K562 (cell line): ENCODE results near the gene AMBRA1. TPM values are rescaled to one million over a fixed set of nuclear protein-coding genes. Genes with fewer than 3 reads are reported as not detected.

Experiments used
- DNMT1 ChIP-seq: fragments of 450-650 bp; IDR thresholded peaks from 2 replicates; pipeline ENCODE4 v1.6.1; 2016; ENCODE audit warnings: antibody characterized with exemption, mild to moderate bottlenecking
- GATAD2A ChIP-seq: fragments of 450-650 bp; IDR thresholded peaks from 2 replicates; pipeline ENCODE4 v1.6.1; 2017
- HCFC1 ChIP-seq: IDR thresholded peaks from 2 replicates; pipeline ENCODE4 v1.6.1; 2012; ENCODE audit warnings: low read depth, low read length, improper control_type of control experiment
- KLF6 ChIP-seq: fragments of 250-450 bp; sonication (Bioruptor Pico); IDR thresholded peaks from 2 replicates; pipeline ENCODE4 v1.4.0; 2020; ENCODE audit warnings: mild to moderate bottlenecking, moderate library complexity, borderline replicate concordance
- NFIC ChIP-seq: fragments of 450-650 bp; IDR thresholded peaks from 2 replicates; pipeline ENCODE4 v1.6.1; 2017; ENCODE audit warnings: mild to moderate bottlenecking, inconsistent platforms
- PML ChIP-seq: IDR thresholded peaks from 2 replicates; pipeline ENCODE4 v1.6.1; 2012; ENCODE audit warnings: low read length, inconsistent platforms
- RBBP5 ChIP-seq: fragments of 200-600 bp; sonication (generic); IDR thresholded peaks from 2 replicates; pipeline ENCODE4 v1.6.1; 2012; ENCODE audit warnings: borderline replicate concordance, mild to moderate bottlenecking, low read length, control low read depth, inconsistent platforms; ENCODE audit not compliant: insufficient read depth, poor library complexity, severe bottlenecking
- TAF1 ChIP-seq: IDR thresholded peaks from 2 replicates; pipeline ENCODE4 v1.6.1; 2011; ENCODE audit warnings: mild to moderate bottlenecking, low read length, moderate library complexity; ENCODE audit not compliant: insufficient read depth, control insufficient read depth, severe bottlenecking; ENCODE audit errors: extremely low read depth
- ZNF589 ChIP-seq: fragments of 200-800 bp; sonication (Bioruptor generic); IDR thresholded peaks from 2 replicates; pipeline ENCODE4 v1.6.1; 2016; ENCODE audit warnings: low read depth, missing genetic modification characterization, missing compliant biosample characterization
- polyA plus RNA-seq, 8 experiments: library from polyadenylated mRNA; depleted of rRNA in 4 of 8; stranded (reverse) in 5 of 8; unstranded in 3 of 8; fragments of >200 nt; fragmentation: Nextera tagmentation in 2 of 8; fragmentation: Illumina TruSeq in 1 of 8; extraction: Ambion mirVana in 2 of 8; extraction: Trizol in 1 of 8; gene quantifications; 2 replicates each; pipeline versions ENCODE4 v1.2.1 to v1.2.3, GENCODE V29; 2011 to 2014; ENCODE audit warnings: inconsistent platforms in 1 of 8, missing spikeins in 1 of 8
- total RNA-seq, 7 experiments: library from RNA; depleted of rRNA in 6 of 7; stranded (reverse); fragments of >200 nt in 6 of 7; fragmentation: Illumina TruSeq in 2 of 7; extraction: Trizol in 2 of 7; gene quantifications; 2 replicates each; pipeline versions ENCODE4 v1.2.1 to v1.2.3, GENCODE V29; 2011 to 2021; ENCODE audit warnings: low replicate concordance in 1 of 7
- TF ChIP-seq, protein P1 (sequence below): fragments of 450-650 bp; IDR thresholded peaks from 2 replicates; pipeline ENCODE4 v1.6.1; 2014; ENCODE audit warnings: low read depth, mild to moderate bottlenecking, moderate library complexity, borderline replicate concordance
- TF ChIP-seq, protein P2 (sequence below): fragments of 450-650 bp; IDR thresholded peaks from 2 replicates; pipeline ENCODE4 v1.6.1; 2018; ENCODE audit warnings: mild to moderate bottlenecking, low read depth; ENCODE audit not compliant: partially characterized antibody
- TF ChIP-seq, protein P3 (sequence below): fragments of 450-650 bp; IDR thresholded peaks from 2 replicates; pipeline ENCODE4 v1.6.1; 2016; ENCODE audit warnings: mild to moderate bottlenecking, moderate library complexity

The AMBRA1 gene
- total and polyA plus RNA-seq, 9 of the 15 experiments (the other 6 are each of a cell fraction or from before 2014, with no cell fraction given): 0.15 to 24.5 (median 13.0) TPM

DNA sequence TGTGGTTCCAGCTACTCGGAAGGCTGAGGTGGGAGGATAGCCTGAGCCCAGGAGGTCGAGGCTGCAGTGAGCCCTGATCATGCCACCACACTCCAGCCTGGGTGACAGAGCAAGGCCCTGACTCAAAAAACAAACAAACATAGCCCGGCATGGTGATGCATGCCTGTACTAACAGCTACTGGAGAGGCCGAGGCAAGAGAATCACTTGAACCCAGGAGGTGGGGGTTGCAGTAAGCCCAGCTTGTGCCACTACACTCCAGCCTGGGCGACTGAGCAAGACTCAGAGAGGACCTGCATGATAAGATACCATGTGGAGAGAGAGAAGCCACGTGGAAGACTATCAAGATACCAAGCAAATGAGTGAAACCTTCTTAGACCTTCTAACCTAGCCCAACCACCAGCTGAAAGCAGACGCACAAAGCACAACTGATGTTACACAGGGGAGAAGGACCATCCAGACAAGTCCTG, 36.1 kb downstream of the AMBRA1 start (continued):
- TF ChIP-seq, protein P1, sequence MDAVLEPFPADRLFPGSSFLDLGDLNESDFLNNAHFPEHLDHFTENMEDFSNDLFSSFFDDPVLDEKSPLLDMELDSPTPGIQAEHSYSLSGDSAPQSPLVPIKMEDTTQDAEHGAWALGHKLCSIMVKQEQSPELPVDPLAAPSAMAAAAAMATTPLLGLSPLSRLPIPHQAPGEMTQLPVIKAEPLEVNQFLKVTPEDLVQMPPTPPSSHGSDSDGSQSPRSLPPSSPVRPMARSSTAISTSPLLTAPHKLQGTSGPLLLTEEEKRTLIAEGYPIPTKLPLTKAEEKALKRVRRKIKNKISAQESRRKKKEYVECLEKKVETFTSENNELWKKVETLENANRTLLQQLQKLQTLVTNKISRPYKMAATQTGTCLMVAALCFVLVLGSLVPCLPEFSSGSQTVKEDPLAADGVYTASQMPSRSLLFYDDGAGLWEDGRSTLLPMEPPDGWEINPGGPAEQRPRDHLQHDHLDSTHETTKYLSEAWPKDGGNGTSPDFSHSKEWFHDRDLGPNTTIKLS: peak; percentile 50; the same call in 1 of the 2 replicates
- TF ChIP-seq, protein P2, sequence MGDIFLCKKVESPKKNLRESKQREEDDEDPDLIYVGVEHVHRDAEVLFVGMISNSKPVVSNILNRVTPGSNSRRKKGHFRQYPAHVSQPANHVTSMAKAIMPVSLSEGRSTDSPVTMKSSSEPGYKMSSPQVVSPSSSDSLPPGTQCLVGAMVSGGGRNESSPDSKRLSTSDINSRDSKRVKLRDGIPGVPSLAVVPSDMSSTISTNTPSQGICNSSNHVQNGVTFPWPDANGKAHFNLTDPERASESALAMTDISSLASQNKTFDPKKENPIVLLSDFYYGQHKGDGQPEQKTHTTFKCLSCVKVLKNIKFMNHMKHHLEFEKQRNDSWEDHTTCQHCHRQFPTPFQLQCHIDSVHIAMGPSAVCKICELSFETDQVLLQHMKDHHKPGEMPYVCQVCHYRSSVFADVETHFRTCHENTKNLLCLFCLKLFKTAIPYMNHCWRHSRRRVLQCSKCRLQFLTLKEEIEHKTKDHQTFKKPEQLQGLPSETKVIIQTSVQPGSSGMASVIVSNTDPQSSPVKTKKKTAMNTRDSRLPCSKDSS: no peak
- TF ChIP-seq RBBP5: no peak
- TF ChIP-seq, protein P3, sequence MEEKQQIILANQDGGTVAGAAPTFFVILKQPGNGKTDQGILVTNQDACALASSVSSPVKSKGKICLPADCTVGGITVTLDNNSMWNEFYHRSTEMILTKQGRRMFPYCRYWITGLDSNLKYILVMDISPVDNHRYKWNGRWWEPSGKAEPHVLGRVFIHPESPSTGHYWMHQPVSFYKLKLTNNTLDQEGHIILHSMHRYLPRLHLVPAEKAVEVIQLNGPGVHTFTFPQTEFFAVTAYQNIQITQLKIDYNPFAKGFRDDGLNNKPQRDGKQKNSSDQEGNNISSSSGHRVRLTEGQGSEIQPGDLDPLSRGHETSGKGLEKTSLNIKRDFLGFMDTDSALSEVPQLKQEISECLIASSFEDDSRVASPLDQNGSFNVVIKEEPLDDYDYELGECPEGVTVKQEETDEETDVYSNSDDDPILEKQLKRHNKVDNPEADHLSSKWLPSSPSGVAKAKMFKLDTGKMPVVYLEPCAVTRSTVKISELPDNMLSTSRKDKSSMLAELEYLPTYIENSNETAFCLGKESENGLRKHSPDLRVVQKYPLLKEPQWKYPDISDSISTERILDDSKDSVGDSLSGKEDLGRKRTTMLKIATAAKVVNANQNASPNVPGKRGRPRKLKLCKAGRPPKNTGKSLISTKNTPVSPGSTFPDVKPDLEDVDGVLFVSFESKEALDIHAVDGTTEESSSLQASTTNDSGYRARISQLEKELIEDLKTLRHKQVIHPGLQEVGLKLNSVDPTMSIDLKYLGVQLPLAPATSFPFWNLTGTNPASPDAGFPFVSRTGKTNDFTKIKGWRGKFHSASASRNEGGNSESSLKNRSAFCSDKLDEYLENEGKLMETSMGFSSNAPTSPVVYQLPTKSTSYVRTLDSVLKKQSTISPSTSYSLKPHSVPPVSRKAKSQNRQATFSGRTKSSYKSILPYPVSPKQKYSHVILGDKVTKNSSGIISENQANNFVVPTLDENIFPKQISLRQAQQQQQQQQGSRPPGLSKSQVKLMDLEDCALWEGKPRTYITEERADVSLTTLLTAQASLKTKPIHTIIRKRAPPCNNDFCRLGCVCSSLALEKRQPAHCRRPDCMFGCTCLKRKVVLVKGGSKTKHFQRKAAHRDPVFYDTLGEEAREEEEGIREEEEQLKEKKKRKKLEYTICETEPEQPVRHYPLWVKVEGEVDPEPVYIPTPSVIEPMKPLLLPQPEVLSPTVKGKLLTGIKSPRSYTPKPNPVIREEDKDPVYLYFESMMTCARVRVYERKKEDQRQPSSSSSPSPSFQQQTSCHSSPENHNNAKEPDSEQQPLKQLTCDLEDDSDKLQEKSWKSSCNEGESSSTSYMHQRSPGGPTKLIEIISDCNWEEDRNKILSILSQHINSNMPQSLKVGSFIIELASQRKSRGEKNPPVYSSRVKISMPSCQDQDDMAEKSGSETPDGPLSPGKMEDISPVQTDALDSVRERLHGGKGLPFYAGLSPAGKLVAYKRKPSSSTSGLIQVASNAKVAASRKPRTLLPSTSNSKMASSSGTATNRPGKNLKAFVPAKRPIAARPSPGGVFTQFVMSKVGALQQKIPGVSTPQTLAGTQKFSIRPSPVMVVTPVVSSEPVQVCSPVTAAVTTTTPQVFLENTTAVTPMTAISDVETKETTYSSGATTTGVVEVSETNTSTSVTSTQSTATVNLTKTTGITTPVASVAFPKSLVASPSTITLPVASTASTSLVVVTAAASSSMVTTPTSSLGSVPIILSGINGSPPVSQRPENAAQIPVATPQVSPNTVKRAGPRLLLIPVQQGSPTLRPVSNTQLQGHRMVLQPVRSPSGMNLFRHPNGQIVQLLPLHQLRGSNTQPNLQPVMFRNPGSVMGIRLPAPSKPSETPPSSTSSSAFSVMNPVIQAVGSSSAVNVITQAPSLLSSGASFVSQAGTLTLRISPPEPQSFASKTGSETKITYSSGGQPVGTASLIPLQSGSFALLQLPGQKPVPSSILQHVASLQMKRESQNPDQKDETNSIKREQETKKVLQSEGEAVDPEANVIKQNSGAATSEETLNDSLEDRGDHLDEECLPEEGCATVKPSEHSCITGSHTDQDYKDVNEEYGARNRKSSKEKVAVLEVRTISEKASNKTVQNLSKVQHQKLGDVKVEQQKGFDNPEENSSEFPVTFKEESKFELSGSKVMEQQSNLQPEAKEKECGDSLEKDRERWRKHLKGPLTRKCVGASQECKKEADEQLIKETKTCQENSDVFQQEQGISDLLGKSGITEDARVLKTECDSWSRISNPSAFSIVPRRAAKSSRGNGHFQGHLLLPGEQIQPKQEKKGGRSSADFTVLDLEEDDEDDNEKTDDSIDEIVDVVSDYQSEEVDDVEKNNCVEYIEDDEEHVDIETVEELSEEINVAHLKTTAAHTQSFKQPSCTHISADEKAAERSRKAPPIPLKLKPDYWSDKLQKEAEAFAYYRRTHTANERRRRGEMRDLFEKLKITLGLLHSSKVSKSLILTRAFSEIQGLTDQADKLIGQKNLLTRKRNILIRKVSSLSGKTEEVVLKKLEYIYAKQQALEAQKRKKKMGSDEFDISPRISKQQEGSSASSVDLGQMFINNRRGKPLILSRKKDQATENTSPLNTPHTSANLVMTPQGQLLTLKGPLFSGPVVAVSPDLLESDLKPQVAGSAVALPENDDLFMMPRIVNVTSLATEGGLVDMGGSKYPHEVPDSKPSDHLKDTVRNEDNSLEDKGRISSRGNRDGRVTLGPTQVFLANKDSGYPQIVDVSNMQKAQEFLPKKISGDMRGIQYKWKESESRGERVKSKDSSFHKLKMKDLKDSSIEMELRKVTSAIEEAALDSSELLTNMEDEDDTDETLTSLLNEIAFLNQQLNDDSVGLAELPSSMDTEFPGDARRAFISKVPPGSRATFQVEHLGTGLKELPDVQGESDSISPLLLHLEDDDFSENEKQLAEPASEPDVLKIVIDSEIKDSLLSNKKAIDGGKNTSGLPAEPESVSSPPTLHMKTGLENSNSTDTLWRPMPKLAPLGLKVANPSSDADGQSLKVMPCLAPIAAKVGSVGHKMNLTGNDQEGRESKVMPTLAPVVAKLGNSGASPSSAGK: peak; percentile 73
- TF ChIP-seq PML: no peak
- TF ChIP-seq DNMT1: no peak
- no peak for TF ChIP-seq NFIC
- 0 out of 2 replicates have a peak, but pooled peaks have one; percentile 29 for TF ChIP-seq ZNF589 (CRISPR knock-in tag)
- TF ChIP-seq GATAD2A: no peak
- TF ChIP-seq KLF6 (CRISPR knock-in tag): no peak
- no peak for TF ChIP-seq TAF1
- TF ChIP-seq HCFC1: no peak
